ENCODE data around the gene PRMT7.

Gene PRMT7

GRCh38 chr16:68310774-68311511 is at the start of gene PRMT7, which contains the start of gene SLC7A6OS:
Gene PRMT7 (plus strand): TSS chr16:68311019. CDS start chr16:68315980, 4,961 bp downstream.
Gene SLC7A6OS (minus strand): TSS chr16:68310946. CDS start chr16:68310926, 20 bp downstream.
- peak; percentile 84 to 88 for DNase-seq

GRCh38 chr16:68263559-68264127 is 47.2 kb upstream of the PRMT7 start:
- DNase-seq: no peak

GRCh38 chr16:68264128-68265077 is 46.4 kb upstream of the PRMT7 start, which contains the start of gene SLC7A6:
Gene SLC7A6 (plus strand): TSS chr16:68264526. CDS start chr16:68274727, 10,201 bp downstream.
- peak; percentile 39 to 43 for DNase-seq

GRCh38 chr16:68265078-68265920 is 45.5 kb upstream of the PRMT7 start:
- peak in 1 of 2 experiments; percentile 25 for DNase-seq

GRCh38 chr16:68267612-68268405 is 43.0 kb upstream of the PRMT7 start:
- DNase-seq: no peak

- DNase-seq: no peak
These were observed 41.0 kb upstream of the PRMT7 start for GRCh38 chr16:68269793-68270192.

GRCh38 chr16:68270353-68270752 is 40.5 kb upstream of the PRMT7 start:
- no peak for DNase-seq

GRCh38 chr16:68272507-68273209 is 38.2 kb upstream of the PRMT7 start:
- peak; percentile 25 to 78 for DNase-seq

- no peak for DNase-seq
These were observed 37.4 kb upstream of the PRMT7 start for GRCh38 chr16:68273459-68273858.

- DNase-seq: no peak
These were observed 36.9 kb upstream of the PRMT7 start for GRCh38 chr16:68273896-68274295.

- DNase-seq: no peak
These were observed 36.4 kb upstream of the PRMT7 start for GRCh38 chr16:68274441-68274840.

GRCh38 chr16:68275611-68276191 is 35.1 kb upstream of the PRMT7 start:
- DNase-seq: peak in 1 of 2 experiments; percentile 36

GRCh38 chr16:68276223-68276622 is 34.6 kb upstream of the PRMT7 start:
- DNase-seq: no peak

- no peak for DNase-seq
These were observed 30.9 kb upstream of the PRMT7 start for GRCh38 chr16:68279726-68280558.

- no peak for DNase-seq
These were observed 29.3 kb upstream of the PRMT7 start for GRCh38 chr16:68281368-68282063.

- DNase-seq: no peak
These were observed 28.8 kb upstream of the PRMT7 start for GRCh38 chr16:68282064-68282452.

- no peak for DNase-seq
These were observed 27.5 kb upstream of the PRMT7 start for GRCh38 chr16:68283346-68283745.

- DNase-seq: no peak
These were observed 26.8 kb upstream of the PRMT7 start for GRCh38 chr16:68283801-68284598.
